HCT116 (cell line): ENCODE measurements around the gene C5orf58. TPM values are rescaled to one million over a fixed set of nuclear protein-coding genes. Genes with fewer than 3 reads are reported as not detected.

ENCODE experiments used
- ATAC-seq: fragments of 200-7000 bp; cut with Tn5 transposase; 2 replicates; pipeline ENCODE4 v1.9.1; 2020; ENCODE audit warnings: mild to moderate bottlenecking, moderate library complexity
- BruUV-seq: library from RNA; stranded (reverse); fragments of 400-500 nt; replicated peaks from 2 replicates; lab custom pipeline; 2021; lab: Mats Ljungman, UMichigan
- CTCF ChIA-PET: fragments of 300-600 bp; sonication (Branson Sonifier 250); formaldehyde crosslinking; loops from one replicate; lab custom pipeline; 2021; ENCODE audit warnings: antibody characterized with exemption; lab: Charles Lee
- POLR2A ChIA-PET: fragments of 300-600, 350-600 bp; sonication (Branson Sonifier 250); formaldehyde crosslinking; loops from one replicate; lab custom pipeline; 2021; ENCODE audit warnings: antibody characterized with exemption; lab: Charles Lee
- RAD21 ChIA-PET, 2 experiments: fragments of 300-600 bp; sonication (Branson Sonifier 250); formaldehyde crosslinking; loops; one replicate each; lab custom pipeline; 2023; ENCODE audit warnings: low total read pairs in 2 of 2; ENCODE audit not compliant: uncharacterized antibody in 2 of 2, unreplicated experiment in 2 of 2, low non-redundant PET in 1 of 2; lab: Charles Lee
- DNase-seq: peaks from one replicate; pipeline ENCODE4 v3.0.0-alpha.2; 2010; ENCODE audit warnings: low read depth, low spot score
- H2AFZ ChIP-seq: fragments of 200-600 bp; shearing (Covaris generic), sonication (generic); 2 replicates; pipeline ENCODE4 v1.6.1; 2017; ENCODE audit warnings: low read depth, mixed run types, mixed read lengths, antibody characterized with exemption, low read length; ENCODE audit not compliant: poor library complexity, severe bottlenecking
- H3K27ac ChIP-seq: 2 replicates; pipeline ENCODE4 v1.5.1; 2012; ENCODE audit warnings: low read depth, low read length
- H3K27me3 ChIP-seq: fragments of 200-600 bp; sonication (generic); 2 replicates; pipeline ENCODE4 v1.6.1; 2016; ENCODE audit warnings: mixed run types, low read length, mixed read lengths; ENCODE audit not compliant: insufficient read depth
- H3K36me3 ChIP-seq, 2 experiments: fragments of 200-500 bp in 1 of 2; fragments of 200-600 bp in 1 of 2; sonication (Bioruptor generic) in 1 of 2; sonication (generic) in 1 of 2; 2 replicates each; pipeline versions ENCODE4 v1.5.1 to v1.6.1; 2014 to 2016; ENCODE audit warnings: low read length in 2 of 2, inconsistent platforms in 1 of 2, mixed read lengths in 1 of 2, mixed run types in 1 of 2; ENCODE audit not compliant: insufficient read depth in 2 of 2, control insufficient read depth in 1 of 2
- H3K4me1 ChIP-seq, 2 experiments: fragments of 200-600 bp in 1 of 2; sonication (generic) in 1 of 2; 2 replicates each; pipeline versions ENCODE4 v1.5.1 to v1.6.1; 2012 to 2017; ENCODE audit warnings: low read length in 2 of 2, inconsistent platforms in 1 of 2, mild to moderate bottlenecking in 1 of 2, mixed read lengths in 1 of 2, mixed run types in 1 of 2, moderate library complexity in 1 of 2; ENCODE audit not compliant: insufficient read depth in 2 of 2, control insufficient read depth in 1 of 2
- H3K4me2 ChIP-seq: fragments of 200-600 bp; sonication (generic); 2 replicates; pipeline ENCODE4 v1.6.1; 2017; ENCODE audit warnings: mixed run types, low read length, mixed read lengths
- H3K4me3 ChIP-seq, 2 experiments: fragments of 200-600 bp in 1 of 2; sonication (generic) in 1 of 2; replicated peaks in 1 of 2; 2 replicates each; pipeline ENCODE4 v1.5.1; 2011 to 2016; ENCODE audit warnings: low read length in 2 of 2, control low read depth in 1 of 2, low read depth in 1 of 2, mild to moderate bottlenecking in 1 of 2, mixed read lengths in 1 of 2, mixed run types in 1 of 2
- H3K79me2 ChIP-seq: fragments of 200-600 bp; sonication (generic); 2 replicates; pipeline ENCODE4 v1.6.1; 2017; ENCODE audit warnings: mild to moderate bottlenecking, mixed run types, low read length, moderate library complexity, mixed read lengths; ENCODE audit not compliant: insufficient read depth
- H3K9ac ChIP-seq: fragments of 200-600 bp; sonication (generic); 2 replicates; pipeline ENCODE4 v1.6.1; 2016; ENCODE audit warnings: low read length, mixed read lengths
- H3K9me2 ChIP-seq: fragments of 200-600 bp; sonication (generic), shearing (Covaris generic); 2 replicates; pipeline ENCODE4 v1.6.1; 2017; ENCODE audit warnings: mixed run types, mild to moderate bottlenecking, moderate library complexity; ENCODE audit not compliant: insufficient read depth
- H3K9me3 ChIP-seq, 2 experiments: fragments of 200-500 bp in 1 of 2; fragments of 200-600 bp in 1 of 2; sonication (Bioruptor generic) in 1 of 2; sonication (generic) in 1 of 2; 2 replicates each; pipeline ENCODE4 v1.6.1; 2014 to 2017; ENCODE audit warnings: low read length in 2 of 2, mixed read lengths in 2 of 2, inconsistent platforms in 1 of 2, low read depth in 1 of 2, mild to moderate bottlenecking in 1 of 2, mixed run types in 1 of 2, moderate library complexity in 1 of 2; ENCODE audit not compliant: control insufficient read depth in 1 of 2, insufficient read depth in 1 of 2
- H4K20me1 ChIP-seq: fragments of 200-600 bp; sonication (generic), shearing (Covaris generic); 2 replicates; pipeline ENCODE4 v1.6.1; 2017; ENCODE audit warnings: mixed run types, mild to moderate bottlenecking, moderate library complexity; ENCODE audit not compliant: insufficient read depth
- CBX3 ChIP-seq: IDR thresholded peaks from 2 replicates; pipeline ENCODE4 v1.6.1; 2012; ENCODE audit warnings: low read depth
- CTCF ChIP-seq, 3 experiments: fragments of 200-600 bp in 1 of 3; sonication (generic) in 1 of 3; IDR thresholded peaks in 2 of 3; conservative IDR thresholded peaks in 1 of 3; 2 replicates each; pipeline ENCODE4 v1.5.1; 2012 to 2017; ENCODE audit warnings: low read depth in 2 of 3, low read length in 2 of 3, antibody characterized with exemption in 1 of 3, borderline replicate concordance in 1 of 3, control low read depth in 1 of 3, mild to moderate bottlenecking in 1 of 3, mixed read lengths in 1 of 3, mixed run types in 1 of 3, moderate library complexity in 1 of 3; ENCODE audit not compliant: insufficient read depth in 1 of 3
- EGR1 ChIP-seq: IDR thresholded peaks from 2 replicates; pipeline ENCODE4 v1.6.1; 2012; ENCODE audit warnings: low read depth
- ELF1 ChIP-seq: IDR thresholded peaks from 2 replicates; pipeline ENCODE4 v1.6.1; 2012; ENCODE audit warnings: low read depth, borderline replicate concordance
- EZH2 ChIP-seq: fragments of 200-600 bp; sonication (generic); IDR thresholded peaks from 2 replicates; pipeline ENCODE4 v1.6.1; 2017; ENCODE audit warnings: antibody characterized with exemption, mixed run types
- FOSL1 ChIP-seq: IDR thresholded peaks from 2 replicates; pipeline ENCODE4 v1.6.1; 2012; ENCODE audit warnings: low read depth
- JUND ChIP-seq: IDR thresholded peaks from 2 replicates; pipeline ENCODE4 v1.6.1; 2012
- RAD21 ChIP-seq: IDR thresholded peaks from 2 replicates; pipeline ENCODE4 v1.6.1; 2012; ENCODE audit warnings: low read depth, mild to moderate bottlenecking
- REST ChIP-seq: IDR thresholded peaks from 2 replicates; pipeline ENCODE4 v1.6.1; 2012; ENCODE audit warnings: low read depth
- SIN3A ChIP-seq: IDR thresholded peaks from 2 replicates; pipeline ENCODE4 v1.6.1; 2012; ENCODE audit warnings: low read depth
- SP1 ChIP-seq: IDR thresholded peaks from 2 replicates; pipeline ENCODE4 v1.6.1; 2012; ENCODE audit warnings: low read depth
- SRF ChIP-seq: IDR thresholded peaks from 2 replicates; pipeline ENCODE4 v1.6.1; 2012; ENCODE audit warnings: low read depth
- TCF7L2 ChIP-seq: IDR thresholded peaks from 2 replicates; pipeline ENCODE4 v1.7.0; 2011; ENCODE audit warnings: borderline replicate concordance, inconsistent platforms; ENCODE audit not compliant: insufficient read depth, insufficient read length; ENCODE audit errors: extremely low read depth
- YY1 ChIP-seq: IDR thresholded peaks from 2 replicates; pipeline ENCODE4 v1.6.1; 2011; ENCODE audit warnings: low read length, low read depth, moderate library complexity, mild to moderate bottlenecking; ENCODE audit not compliant: insufficient replicate concordance; ENCODE audit errors: extremely low read depth
- ZBTB33 ChIP-seq: IDR thresholded peaks from 2 replicates; pipeline ENCODE4 v1.6.1; 2011; ENCODE audit warnings: mild to moderate bottlenecking, low read length, moderate library complexity; ENCODE audit not compliant: insufficient replicate concordance; ENCODE audit errors: extremely low read depth
- ZFX ChIP-seq: fragments of 450-650 bp; IDR thresholded peaks from 2 replicates; pipeline ENCODE4 v1.6.1; 2017
- ZNF274 ChIP-seq: fragments of 200-500 bp; sonication (Bioruptor generic); IDR thresholded peaks from 2 replicates; pipeline ENCODE4 v1.6.1; 2014; ENCODE audit warnings: mild to moderate bottlenecking, low read depth, low read length, inconsistent platforms
- intact Hi-C: fragments of 100-400 bp; cut with micrococcal nuclease; formaldehyde crosslinking; loops from 2 replicates; pipeline ENCODE4 v1.10.0; 2022
- total RNA-seq: library from RNA; stranded (reverse); gene quantifications from one replicate; pipeline ENCODE4 v1.2.1, GENCODE V29; 2021; ENCODE audit not compliant: unreplicated experiment
- TF ChIP-seq, protein P1 (sequence below): IDR thresholded peaks from 2 replicates; pipeline ENCODE4 v1.6.1; 2012
- TF ChIP-seq, protein P2 (sequence below): IDR thresholded peaks from 2 replicates; pipeline ENCODE4 v1.6.1; 2012

Gene C5orf58
- total RNA-seq, 1 experiment from 2014 or later = not detected

DNA sequence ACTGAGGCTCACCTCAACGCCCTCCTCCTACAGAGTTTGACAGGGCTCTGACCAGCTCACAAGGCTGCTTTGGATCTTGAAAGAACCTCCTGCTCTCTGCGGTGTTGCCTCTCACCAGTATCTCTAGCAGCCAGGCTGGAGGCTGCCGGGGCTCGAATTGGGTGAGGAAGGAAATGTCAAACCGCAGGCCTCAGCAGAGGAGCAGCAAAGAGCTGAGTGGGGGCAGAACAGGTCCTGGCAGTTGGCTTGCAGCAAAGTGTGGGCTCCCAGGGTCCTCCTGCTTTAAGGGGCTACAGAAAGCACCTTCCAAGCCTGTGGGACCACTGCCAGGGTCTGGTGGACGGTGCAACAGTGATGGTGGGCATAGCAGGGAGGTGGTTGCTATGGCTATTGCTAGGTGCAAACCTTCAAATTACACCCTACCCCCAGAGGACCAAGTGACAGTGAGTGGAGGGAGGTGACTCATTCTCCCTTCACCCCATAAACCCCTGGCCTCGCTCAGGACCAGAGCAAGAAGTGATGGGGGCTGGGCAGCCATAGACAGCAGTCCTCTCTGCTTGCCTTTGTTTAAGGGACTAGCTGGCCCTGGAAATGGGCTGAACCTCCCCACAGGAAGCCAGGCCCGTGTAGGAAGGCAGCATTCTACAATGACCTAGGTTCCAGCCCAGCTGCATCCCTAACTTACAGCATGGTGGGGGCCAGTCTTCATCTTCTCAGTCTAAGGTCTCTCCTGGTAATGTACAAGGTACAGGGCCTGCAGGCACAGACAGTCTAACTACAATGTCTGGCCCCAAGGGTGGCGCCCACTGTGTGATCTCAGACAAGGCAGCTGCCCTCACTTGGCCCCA, 46.0 kb downstream of the C5orf58 start:
- H3K9me2 ChIP-seq = no peaks in the 10 kb centered on the region
- ChIA-PET CTCF (no interaction called here), RAD21 (no interaction called here), POLR2A (no interaction called here)
- no TSS peak for BruUV-seq
- H3K9ac ChIP-seq = no peak overlapping the region
- peaks cover 21% of the 10 kb centered on the region; the same call in 1 of the 2 replicates for H3K27me3 ChIP-seq
- H3K4me3 ChIP-seq = no peak overlapping the region
- DNase-seq = no peak
- no peak overlapping the region for H2AFZ ChIP-seq
- no peak overlapping the region for H3K4me2 ChIP-seq
- H3K9me3 ChIP-seq = peaks cover 0 to 3% of the 10 kb centered on the region in 2 experiments; a peak in 1 of 4 replicates
- intact Hi-C loops = no loop called here
- no peaks in the 10 kb centered on the region for H4K20me1 ChIP-seq
- H3K4me1 ChIP-seq = no peaks in the 10 kb centered on the region
- ATAC-seq = no peak
- H3K36me3 ChIP-seq = no peaks in the 10 kb centered on the region
- H3K27ac ChIP-seq = no peak overlapping the region
- TF ChIP-seq RAD21 (no peak), CTCF (IDR thresholded peaks at IDR 0.05 in 2 of 3, conservative IDR thresholded peaks at IDR 0.05 in 1 of 3; ENCODE audit: borderline replicate concordance in 1 of 3, insufficient read depth in 1 of 3, low read depth in 2 of 3, low read length in 2 of 3) (no peak), ELF1 (no peak), EGR1 (no peak), SRF (no peak), FOSL1 (no peak), CBX3 (no peak), REST (no peak), YY1 (no peak), ZBTB33 (no peak), TCF7L2 (no peak), SIN3A (no peak), ZNF274 (no peak), SP1 (no peak), EZH2 (no peak), ZFX (no peak), JUND (no peak)
- TF ChIP-seq, protein P1, sequence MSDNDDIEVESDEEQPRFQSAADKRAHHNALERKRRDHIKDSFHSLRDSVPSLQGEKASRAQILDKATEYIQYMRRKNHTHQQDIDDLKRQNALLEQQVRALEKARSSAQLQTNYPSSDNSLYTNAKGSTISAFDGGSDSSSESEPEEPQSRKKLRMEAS = no peak
- TF ChIP-seq, protein P2, sequence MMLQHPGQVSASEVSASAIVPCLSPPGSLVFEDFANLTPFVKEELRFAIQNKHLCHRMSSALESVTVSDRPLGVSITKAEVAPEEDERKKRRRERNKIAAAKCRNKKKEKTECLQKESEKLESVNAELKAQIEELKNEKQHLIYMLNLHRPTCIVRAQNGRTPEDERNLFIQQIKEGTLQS = no peak
- H3K79me2 ChIP-seq = no peaks in the 10 kb centered on the region
